HEK293 (cell line): ENCODE results near the gene THSD4.

ENCODE experiments used
- CTCF ChIA-PET: fragments of 350-600 bp; formaldehyde crosslinking; extraction: SDS; loops from one replicate; lab custom pipeline; 2021; ENCODE audit warnings: antibody characterized with exemption; lab: Yijun Ruan, JAX
- POLR2A ChIA-PET: fragments of 300-600 bp; formaldehyde crosslinking; extraction: SDS; loops from one replicate; lab custom pipeline; 2020; ENCODE audit warnings: antibody characterized with exemption, inconsistent platforms; lab: Yijun Ruan, JAX
- H3K27ac ChIP-seq: fragments of 200-500 bp; sonication (Bioruptor generic); 2 replicates; pipeline ENCODE4 v1.5.1; 2014; ENCODE audit warnings: low read depth, low read length, control low read depth, inconsistent platforms; ENCODE audit errors: extremely low read depth
- H3K36me3 ChIP-seq, 2 experiments: fragments of 200-500 bp in 1 of 2; sonication (Bioruptor generic) in 1 of 2; 1 replicate in 1 of 2; 2 replicates in 1 of 2; pipeline ENCODE4 v1.5.1; 2014 to 2017; ENCODE audit warnings: inconsistent platforms in 2 of 2, low read length in 2 of 2; ENCODE audit not compliant: control insufficient read depth in 2 of 2, insufficient read depth in 1 of 2
- H3K4me1 ChIP-seq: fragments of 200-500 bp; sonication (Bioruptor generic); 2 replicates; pipeline ENCODE4 v1.5.1; 2014; ENCODE audit warnings: mild to moderate bottlenecking, low read length, inconsistent platforms; ENCODE audit not compliant: control insufficient read depth, insufficient read depth
- H3K4me3 ChIP-seq: 2 replicates; pipeline ENCODE4 v1.5.1; 2011; ENCODE audit warnings: low read depth, mild to moderate bottlenecking, control low read depth, low read length, moderate library complexity
- H3K9me3 ChIP-seq: fragments of 200-500 bp; sonication (Bioruptor generic); 2 replicates; pipeline ENCODE4 v1.5.1; 2014; ENCODE audit warnings: low read depth, low read length, inconsistent platforms; ENCODE audit not compliant: control insufficient read depth, insufficient read depth
- EGR2 ChIP-seq: fragments of 450-650 bp; formaldehyde crosslinking; IDR thresholded peaks from 2 replicates; pipeline ENCODE4 v1.5.1; 2016; ENCODE audit warnings: low read depth, missing biosample characterization, missing genetic modification characterization
- HOXA7 ChIP-seq: sonication (generic); formaldehyde crosslinking; IDR thresholded peaks from 2 replicates; pipeline ENCODE4 v1.8.1; 2022; ENCODE audit warnings: missing genetic modification reagents, borderline replicate concordance
- KLF10 ChIP-seq: fragments of 450-650 bp; IDR thresholded peaks from 2 replicates; pipeline ENCODE4 v1.5.1; 2018; ENCODE audit warnings: missing biosample characterization, mild to moderate bottlenecking, missing genetic modification characterization
- MZF1 ChIP-seq: fragments of 450-650 bp; formaldehyde crosslinking; IDR thresholded peaks from 2 replicates; pipeline ENCODE4 v1.5.1; 2017; ENCODE audit warnings: missing biosample characterization, missing genetic modification characterization, borderline replicate concordance
- ZBTB21 ChIP-seq: fragments of 450-650 bp; formaldehyde crosslinking; IDR thresholded peaks from 2 replicates; pipeline ENCODE4 v1.5.1; 2017; ENCODE audit warnings: missing biosample characterization, missing genetic modification characterization
- ZFP41 ChIP-seq: fragments of 450-650 bp; formaldehyde crosslinking; IDR thresholded peaks from 2 replicates; pipeline ENCODE4 v1.5.1; 2016; ENCODE audit warnings: missing biosample characterization, missing genetic modification characterization, borderline replicate concordance
- ZFP69B ChIP-seq: fragments of 450-650 bp; formaldehyde crosslinking; IDR thresholded peaks from 2 replicates; pipeline ENCODE4 v1.5.1; 2016; ENCODE audit warnings: missing biosample characterization, missing genetic modification characterization
- ZNF184 ChIP-seq: fragments of 450-650 bp; IDR thresholded peaks from 2 replicates; pipeline ENCODE4 v1.5.1; 2018; ENCODE audit warnings: missing biosample characterization, mild to moderate bottlenecking, missing genetic modification characterization
- ZNF23 ChIP-seq: fragments of 450-650 bp; formaldehyde crosslinking; IDR thresholded peaks from 2 replicates; pipeline ENCODE4 v1.5.1; 2016; ENCODE audit warnings: missing biosample characterization, missing genetic modification characterization, borderline replicate concordance
- ZNF433 ChIP-seq: fragments of 450-650 bp; formaldehyde crosslinking; IDR thresholded peaks from 2 replicates; pipeline ENCODE4 v1.5.1; 2016; ENCODE audit warnings: missing biosample characterization, missing genetic modification characterization, low read depth
- ZNF544 ChIP-seq: fragments of 450-650 bp; formaldehyde crosslinking; IDR thresholded peaks from 2 replicates; pipeline ENCODE4 v1.5.0; 2017; ENCODE audit warnings: missing biosample characterization, missing genetic modification characterization
- ZNF610 ChIP-seq: fragments of 450-650 bp; formaldehyde crosslinking; IDR thresholded peaks from 2 replicates; pipeline ENCODE4 v1.5.1; 2016; ENCODE audit warnings: missing biosample characterization, missing genetic modification characterization, borderline replicate concordance
- ZNF629 ChIP-seq: fragments of 450-650 bp; formaldehyde crosslinking; IDR thresholded peaks from 2 replicates; pipeline ENCODE4 v1.5.1; 2017; ENCODE audit warnings: missing biosample characterization, missing genetic modification characterization
- ZNF660 ChIP-seq: fragments of 450-650 bp; IDR thresholded peaks from 2 replicates; pipeline ENCODE4 v1.5.1; 2018; ENCODE audit warnings: missing biosample characterization, mild to moderate bottlenecking, missing genetic modification characterization
- ZNF76 ChIP-seq: fragments of 450-650 bp; formaldehyde crosslinking; IDR thresholded peaks from 2 replicates; pipeline ENCODE4; 2016; ENCODE audit warnings: low read depth, missing biosample characterization, missing genetic modification characterization, borderline replicate concordance
- ZNF768 ChIP-seq: fragments of 450-650 bp; formaldehyde crosslinking; IDR thresholded peaks from 2 replicates; pipeline ENCODE4 v1.5.1; 2018; ENCODE audit warnings: missing biosample characterization, mild to moderate bottlenecking, missing genetic modification characterization
- TF ChIP-seq, protein P1 (sequence below): fragments of 450-650 bp; formaldehyde crosslinking; IDR thresholded peaks from 2 replicates; pipeline ENCODE4 v1.5.1; 2017; ENCODE audit warnings: missing biosample characterization, missing genetic modification characterization
- TF ChIP-seq, protein P2 (sequence below): fragments of 450-650 bp; formaldehyde crosslinking; IDR thresholded peaks from 2 replicates; pipeline ENCODE4 v1.5.1; 2016; ENCODE audit warnings: missing biosample characterization, missing genetic modification characterization
- TF ChIP-seq, protein P3 (sequence below): fragments of 450-650 bp; formaldehyde crosslinking; IDR thresholded peaks from 2 replicates; pipeline ENCODE4 v1.5.1; 2016; ENCODE audit warnings: missing biosample characterization, missing genetic modification characterization, low read depth
- TF ChIP-seq, protein P4 (sequence below): fragments of 450-650 bp; formaldehyde crosslinking; IDR thresholded peaks from 2 replicates; pipeline ENCODE4 v1.5.1; 2016; ENCODE audit warnings: missing biosample characterization, missing genetic modification characterization
- TF ChIP-seq, protein P5 (sequence below): fragments of 450-650 bp; formaldehyde crosslinking; IDR thresholded peaks from 2 replicates; pipeline ENCODE4 v1.5.1; 2016; ENCODE audit warnings: missing biosample characterization, missing genetic modification characterization

Gene THSD4

DNA sequence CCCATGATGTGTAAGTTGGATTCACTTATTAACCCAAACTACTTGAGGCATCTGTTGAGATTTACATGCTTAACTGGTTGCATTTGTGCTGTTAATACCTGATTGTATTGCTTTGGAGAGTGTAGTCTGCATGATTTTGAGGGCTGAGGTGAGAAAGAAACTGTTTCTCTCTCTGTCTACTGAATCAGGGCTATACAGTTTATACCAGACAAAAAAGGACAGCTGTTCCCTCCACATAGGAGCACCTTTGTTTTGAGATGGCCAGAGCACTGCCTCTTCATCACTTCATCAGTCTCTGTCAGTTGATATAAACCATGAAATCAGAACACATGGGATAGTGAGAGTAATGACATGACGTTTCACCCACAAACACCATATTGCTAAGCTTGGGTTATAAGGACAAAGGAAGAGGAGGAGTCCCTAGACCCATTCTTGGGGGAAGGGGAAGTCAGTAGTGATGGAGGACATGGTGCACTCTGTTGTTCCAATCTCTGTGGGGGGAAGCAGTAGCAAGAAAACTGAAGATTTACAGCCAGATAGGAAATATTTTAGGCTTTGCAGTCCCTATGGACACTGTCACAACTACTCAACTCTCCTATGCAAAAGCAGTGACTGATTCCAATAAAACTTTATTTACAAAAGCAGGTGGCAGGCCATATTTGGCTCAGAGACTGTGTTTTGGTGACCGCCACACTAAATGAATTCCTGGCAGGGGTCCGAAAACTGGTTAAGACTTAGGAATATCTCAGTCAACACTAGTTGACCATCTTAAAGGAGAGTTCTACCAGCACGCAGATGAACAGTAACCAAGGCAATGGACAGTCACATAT lies 571.2 kb downstream of the THSD4 start:
- POLR2A ChIA-PET: no interaction called here
- TF ChIP-seq HOXA7: no peak
- H3K9me3 ChIP-seq: no peaks in the 10 kb centered on the region
- H3K4me1 ChIP-seq: peaks cover 3% of the 10 kb centered on the region
- no peaks in the 10 kb centered on the region for H3K36me3 ChIP-seq
- no peak overlapping the region for H3K27ac ChIP-seq
- CTCF ChIA-PET: no interaction called here
- no peak overlapping the region for H3K4me3 ChIP-seq

DNA sequence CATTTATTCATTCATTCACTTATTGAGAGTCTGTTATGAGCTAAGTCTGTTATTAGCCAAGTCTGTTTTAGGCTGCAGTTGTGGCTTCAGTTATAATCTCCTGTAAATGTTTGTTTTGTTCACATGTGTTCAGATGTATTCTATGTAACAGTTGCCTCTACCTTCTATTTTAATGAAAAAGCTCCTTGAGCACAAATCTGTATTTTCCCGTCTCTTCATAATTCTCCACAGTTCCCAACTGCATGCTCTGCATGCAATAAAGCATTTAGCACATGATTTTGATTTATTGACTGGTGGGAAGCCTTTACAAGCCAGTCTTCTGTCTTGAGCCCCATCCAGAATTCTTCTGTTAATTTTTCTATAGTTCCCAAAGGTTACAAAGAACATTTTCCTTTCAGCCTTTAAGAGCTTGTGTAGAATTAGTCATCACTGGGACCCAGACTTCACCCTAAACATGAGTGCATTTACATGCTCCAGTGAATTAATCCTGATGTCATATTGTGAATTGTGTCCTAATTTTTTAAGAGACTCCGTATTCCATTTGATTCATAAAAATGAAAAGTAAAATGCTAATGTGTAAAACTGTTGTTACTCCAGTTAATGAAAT lies 572.7 kb downstream of the THSD4 start:
- POLR2A ChIA-PET: interaction anchor here (0.5 to 0.9 kb wide), 3 partner anchors 24 to 539 kb away, joined by 3 to 4 read pairs (median 3); no protein-coding TSS in a partner anchor
- Histone ChIP-seq H3K9me3 (no peaks in the 10 kb centered on the region), H3K4me3 (no peak overlapping the region), H3K27ac (no peak overlapping the region), H3K4me1 (peaks cover 11% of the 10 kb centered on the region), H3K36me3 (no peaks in the 10 kb centered on the region)
- CTCF ChIA-PET: interaction anchor here (0.7 to 2.0 kb wide), 4 partner anchors 44 to 1371 kb away, joined by 3 to 7 read pairs (median 4); no protein-coding TSS in a partner anchor
- TF ChIP-seq, protein P1, sequence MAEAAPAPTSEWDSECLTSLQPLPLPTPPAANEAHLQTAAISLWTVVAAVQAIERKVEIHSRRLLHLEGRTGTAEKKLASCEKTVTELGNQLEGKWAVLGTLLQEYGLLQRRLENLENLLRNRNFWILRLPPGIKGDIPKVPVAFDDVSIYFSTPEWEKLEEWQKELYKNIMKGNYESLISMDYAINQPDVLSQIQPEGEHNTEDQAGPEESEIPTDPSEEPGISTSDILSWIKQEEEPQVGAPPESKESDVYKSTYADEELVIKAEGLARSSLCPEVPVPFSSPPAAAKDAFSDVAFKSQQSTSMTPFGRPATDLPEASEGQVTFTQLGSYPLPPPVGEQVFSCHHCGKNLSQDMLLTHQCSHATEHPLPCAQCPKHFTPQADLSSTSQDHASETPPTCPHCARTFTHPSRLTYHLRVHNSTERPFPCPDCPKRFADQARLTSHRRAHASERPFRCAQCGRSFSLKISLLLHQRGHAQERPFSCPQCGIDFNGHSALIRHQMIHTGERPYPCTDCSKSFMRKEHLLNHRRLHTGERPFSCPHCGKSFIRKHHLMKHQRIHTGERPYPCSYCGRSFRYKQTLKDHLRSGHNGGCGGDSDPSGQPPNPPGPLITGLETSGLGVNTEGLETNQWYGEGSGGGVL (tag by site-specific recombination): no peak
- TF ChIP-seq MZF1 (tag by site-specific recombination): no peak
- TF ChIP-seq, protein P2, sequence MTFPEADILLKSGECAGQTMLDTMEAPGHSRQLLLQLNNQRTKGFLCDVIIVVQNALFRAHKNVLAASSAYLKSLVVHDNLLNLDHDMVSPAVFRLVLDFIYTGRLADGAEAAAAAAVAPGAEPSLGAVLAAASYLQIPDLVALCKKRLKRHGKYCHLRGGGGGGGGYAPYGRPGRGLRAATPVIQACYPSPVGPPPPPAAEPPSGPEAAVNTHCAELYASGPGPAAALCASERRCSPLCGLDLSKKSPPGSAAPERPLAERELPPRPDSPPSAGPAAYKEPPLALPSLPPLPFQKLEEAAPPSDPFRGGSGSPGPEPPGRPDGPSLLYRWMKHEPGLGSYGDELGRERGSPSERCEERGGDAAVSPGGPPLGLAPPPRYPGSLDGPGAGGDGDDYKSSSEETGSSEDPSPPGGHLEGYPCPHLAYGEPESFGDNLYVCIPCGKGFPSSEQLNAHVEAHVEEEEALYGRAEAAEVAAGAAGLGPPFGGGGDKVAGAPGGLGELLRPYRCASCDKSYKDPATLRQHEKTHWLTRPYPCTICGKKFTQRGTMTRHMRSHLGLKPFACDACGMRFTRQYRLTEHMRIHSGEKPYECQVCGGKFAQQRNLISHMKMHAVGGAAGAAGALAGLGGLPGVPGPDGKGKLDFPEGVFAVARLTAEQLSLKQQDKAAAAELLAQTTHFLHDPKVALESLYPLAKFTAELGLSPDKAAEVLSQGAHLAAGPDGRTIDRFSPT: 0 out of 2 replicates have a peak, but pooled peaks have one; percentile 50
- TF ChIP-seq KLF10 (tag by site-specific recombination): 0 out of 2 replicates have a peak, but pooled peaks have one; percentile 26
- no peak for TF ChIP-seq ZBTB21
- no peak for TF ChIP-seq ZNF610 (tag by site-specific recombination)
- no peak for TF ChIP-seq ZNF544 (tag by site-specific recombination)
- TF ChIP-seq ZNF768 (tag by site-specific recombination): 0 out of 2 replicates have a peak, but pooled peaks have one; percentile 6
- TF ChIP-seq ZNF433 (tag by site-specific recombination): no peak
- TF ChIP-seq, protein P3, sequence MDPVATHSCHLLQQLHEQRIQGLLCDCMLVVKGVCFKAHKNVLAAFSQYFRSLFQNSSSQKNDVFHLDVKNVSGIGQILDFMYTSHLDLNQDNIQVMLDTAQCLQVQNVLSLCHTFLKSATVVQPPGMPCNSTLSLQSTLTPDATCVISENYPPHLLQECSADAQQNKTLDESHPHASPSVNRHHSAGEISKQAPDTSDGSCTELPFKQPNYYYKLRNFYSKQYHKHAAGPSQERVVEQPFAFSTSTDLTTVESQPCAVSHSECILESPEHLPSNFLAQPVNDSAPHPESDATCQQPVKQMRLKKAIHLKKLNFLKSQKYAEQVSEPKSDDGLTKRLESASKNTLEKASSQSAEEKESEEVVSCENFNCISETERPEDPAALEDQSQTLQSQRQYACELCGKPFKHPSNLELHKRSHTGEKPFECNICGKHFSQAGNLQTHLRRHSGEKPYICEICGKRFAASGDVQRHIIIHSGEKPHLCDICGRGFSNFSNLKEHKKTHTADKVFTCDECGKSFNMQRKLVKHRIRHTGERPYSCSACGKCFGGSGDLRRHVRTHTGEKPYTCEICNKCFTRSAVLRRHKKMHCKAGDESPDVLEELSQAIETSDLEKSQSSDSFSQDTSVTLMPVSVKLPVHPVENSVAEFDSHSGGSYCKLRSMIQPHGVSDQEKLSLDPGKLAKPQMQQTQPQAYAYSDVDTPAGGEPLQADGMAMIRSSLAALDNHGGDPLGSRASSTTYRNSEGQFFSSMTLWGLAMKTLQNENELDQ (tag by site-specific recombination): no peak
- peak; percentile 83 for TF ChIP-seq ZNF660
- no peak for TF ChIP-seq ZFP41 (tag by site-specific recombination)
- 0 out of 2 replicates have a peak, but pooled peaks have one; percentile 39 for TF ChIP-seq ZNF184 (tag by site-specific recombination)
- no peak for TF ChIP-seq EGR2 (tag by site-specific recombination)
- no peak for TF ChIP-seq ZNF23 (tag by site-specific recombination)
- TF ChIP-seq, protein P4, sequence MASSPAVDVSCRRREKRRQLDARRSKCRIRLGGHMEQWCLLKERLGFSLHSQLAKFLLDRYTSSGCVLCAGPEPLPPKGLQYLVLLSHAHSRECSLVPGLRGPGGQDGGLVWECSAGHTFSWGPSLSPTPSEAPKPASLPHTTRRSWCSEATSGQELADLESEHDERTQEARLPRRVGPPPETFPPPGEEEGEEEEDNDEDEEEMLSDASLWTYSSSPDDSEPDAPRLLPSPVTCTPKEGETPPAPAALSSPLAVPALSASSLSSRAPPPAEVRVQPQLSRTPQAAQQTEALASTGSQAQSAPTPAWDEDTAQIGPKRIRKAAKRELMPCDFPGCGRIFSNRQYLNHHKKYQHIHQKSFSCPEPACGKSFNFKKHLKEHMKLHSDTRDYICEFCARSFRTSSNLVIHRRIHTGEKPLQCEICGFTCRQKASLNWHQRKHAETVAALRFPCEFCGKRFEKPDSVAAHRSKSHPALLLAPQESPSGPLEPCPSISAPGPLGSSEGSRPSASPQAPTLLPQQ (tag by site-specific recombination): peak; percentile 85
- TF ChIP-seq ZNF629 (tag by site-specific recombination): peak; percentile 57
- no peak for TF ChIP-seq ZNF76 (tag by site-specific recombination)
- TF ChIP-seq, protein P5, sequence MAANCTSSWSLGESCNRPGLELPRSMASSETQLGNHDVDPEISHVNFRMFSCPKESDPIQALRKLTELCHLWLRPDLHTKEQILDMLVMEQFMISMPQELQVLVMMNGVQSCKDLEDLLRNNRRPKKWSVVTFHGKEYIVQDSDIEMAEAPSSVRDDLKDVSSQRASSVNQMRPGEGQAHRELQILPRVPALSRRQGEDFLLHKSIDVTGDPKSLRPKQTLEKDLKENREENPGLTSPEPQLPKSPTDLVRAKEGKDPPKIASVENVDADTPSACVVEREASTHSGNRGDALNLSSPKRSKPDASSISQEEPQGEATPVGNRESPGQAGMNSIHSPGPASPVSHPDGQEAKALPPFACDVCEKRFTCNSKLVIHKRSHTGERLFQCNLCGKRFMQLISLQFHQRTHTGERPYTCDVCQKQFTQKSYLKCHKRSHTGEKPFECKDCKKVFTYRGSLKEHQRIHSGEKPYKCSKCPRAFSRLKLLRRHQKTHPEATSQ (tag by site-specific recombination): no peak
- peak; percentile 53; the same call in 1 of the 2 replicates for TF ChIP-seq ZFP69B (tag by site-specific recombination)
